GM15510 (cell line): ENCODE measurements around the gene ADRM1.

Source experiments
- POLR2A ChIP-seq: IDR thresholded peaks from 3 replicates; pipeline ENCODE4 v1.6.1; 2011; ENCODE audit warnings: borderline replicate concordance; ENCODE audit not compliant: insufficient read length; ENCODE audit errors: extremely low read depth

Gene ADRM1

GRCh38 chr20:62302341-62303061 lies at the start of gene ADRM1:
Gene ADRM1, plus strand, starts transcription at chr20:62302997. Its CDS starts 572 bp downstream, at chr20:62303569.
- peak; percentile 87 for TF ChIP-seq POLR2A

- no peak for TF ChIP-seq POLR2A
Measured at GRCh38 chr20:62253398-62253797, 49.4 kb upstream of the ADRM1 start.

GRCh38 chr20:62254021-62254724 lies 48.6 kb upstream of the ADRM1 start:
- no peak for TF ChIP-seq POLR2A

GRCh38 chr20:62255976-62256375 lies 46.8 kb upstream of the ADRM1 start:
- no peak for TF ChIP-seq POLR2A

- no peak for TF ChIP-seq POLR2A
Measured at GRCh38 chr20:62258499-62259293, 44.1 kb upstream of the ADRM1 start.

- TF ChIP-seq POLR2A = no peak
Measured at GRCh38 chr20:62259294-62259565, 43.6 kb upstream of the ADRM1 start.

- TF ChIP-seq POLR2A = no peak
Measured at GRCh38 chr20:62262064-62262463, 40.7 kb upstream of the ADRM1 start.

GRCh38 chr20:62263396-62263795 lies 39.4 kb upstream of the ADRM1 start:
- no peak for TF ChIP-seq POLR2A

GRCh38 chr20:62265365-62265764 lies 37.4 kb upstream of the ADRM1 start:
- no peak for TF ChIP-seq POLR2A

GRCh38 chr20:62266340-62266739 lies 36.5 kb upstream of the ADRM1 start:
- no peak for TF ChIP-seq POLR2A

- no peak for TF ChIP-seq POLR2A
Measured at GRCh38 chr20:62266851-62267250, 35.9 kb upstream of the ADRM1 start.

GRCh38 chr20:62267543-62267942 lies 35.3 kb upstream of the ADRM1 start:
- no peak for TF ChIP-seq POLR2A

- no peak for TF ChIP-seq POLR2A
Measured at GRCh38 chr20:62268228-62268900, 34.4 kb upstream of the ADRM1 start.

GRCh38 chr20:62269378-62269777 lies 33.4 kb upstream of the ADRM1 start:
- TF ChIP-seq POLR2A = no peak

- TF ChIP-seq POLR2A = no peak
Measured at GRCh38 chr20:62269871-62270270, 32.9 kb upstream of the ADRM1 start.
